Activated CD8-positive, alpha-beta T cell treated with anti-CD3 and anti-CD28 coated beads, Interleukin-2, amount 10 ng/mL, durations not matched to agents 7 days and 5 days (primary cell): ENCODE results near the gene ZNF582. TPM values are rescaled to one million over a fixed set of nuclear protein-coding genes. Genes with fewer than 3 reads are reported as not detected.

Source experiments
- ATAC-seq: fragments of 150-1000 bp; cut with Tn5 transposase; one replicate; pipeline ENCODE4 v1.10.0; 2021; ENCODE audit warnings: moderate library complexity
- CTCF ChIA-PET: fragments of 350-600 bp; sonication (Branson Sonifier 250); formaldehyde crosslinking; loops from one replicate; lab custom pipeline; 2021; ENCODE audit warnings: antibody characterized with exemption; lab: Charles Lee
- POLR2A ChIA-PET: fragments of 350-600 bp; sonication (Branson Sonifier 250); formaldehyde crosslinking; loops from one replicate; lab custom pipeline; 2021; ENCODE audit warnings: antibody characterized with exemption; lab: Charles Lee
- DNase-seq: peaks from one replicate; pipeline ENCODE4 v3.0.0-alpha.2; 2020
- H3K27ac Mint-ChIP-seq: one replicate; pipeline ENCODE4 v1.8.0; 2021; ENCODE audit warnings: mild to moderate bottlenecking, mixed read lengths
- H3K27me3 Mint-ChIP-seq: one replicate; pipeline ENCODE4 v1.8.0; 2021; ENCODE audit warnings: low read depth, mixed read lengths
- H3K36me3 Mint-ChIP-seq: one replicate; pipeline ENCODE4 v1.8.0; 2021; ENCODE audit warnings: low read depth, mixed read lengths
- H3K4me1 Mint-ChIP-seq: one replicate; pipeline ENCODE4 v1.8.0; 2021; ENCODE audit warnings: low read depth, mixed read lengths
- H3K4me3 Mint-ChIP-seq: one replicate; pipeline ENCODE4 v1.8.0; 2021; ENCODE audit warnings: mild to moderate bottlenecking, mixed read lengths
- H3K9me3 Mint-ChIP-seq: one replicate; pipeline ENCODE4 v1.8.0; 2022; ENCODE audit warnings: mixed read lengths; ENCODE audit not compliant: insufficient read depth
- total RNA-seq, 2 experiments: library from RNA; stranded (reverse); gene quantifications; one replicate each; pipeline ENCODE4 v1.2.3, GENCODE V29; 2021

The ZNF582 gene
- total RNA-seq, 2 experiments from 2014 or later: 2.8 to 3.3 TPM

DNA sequence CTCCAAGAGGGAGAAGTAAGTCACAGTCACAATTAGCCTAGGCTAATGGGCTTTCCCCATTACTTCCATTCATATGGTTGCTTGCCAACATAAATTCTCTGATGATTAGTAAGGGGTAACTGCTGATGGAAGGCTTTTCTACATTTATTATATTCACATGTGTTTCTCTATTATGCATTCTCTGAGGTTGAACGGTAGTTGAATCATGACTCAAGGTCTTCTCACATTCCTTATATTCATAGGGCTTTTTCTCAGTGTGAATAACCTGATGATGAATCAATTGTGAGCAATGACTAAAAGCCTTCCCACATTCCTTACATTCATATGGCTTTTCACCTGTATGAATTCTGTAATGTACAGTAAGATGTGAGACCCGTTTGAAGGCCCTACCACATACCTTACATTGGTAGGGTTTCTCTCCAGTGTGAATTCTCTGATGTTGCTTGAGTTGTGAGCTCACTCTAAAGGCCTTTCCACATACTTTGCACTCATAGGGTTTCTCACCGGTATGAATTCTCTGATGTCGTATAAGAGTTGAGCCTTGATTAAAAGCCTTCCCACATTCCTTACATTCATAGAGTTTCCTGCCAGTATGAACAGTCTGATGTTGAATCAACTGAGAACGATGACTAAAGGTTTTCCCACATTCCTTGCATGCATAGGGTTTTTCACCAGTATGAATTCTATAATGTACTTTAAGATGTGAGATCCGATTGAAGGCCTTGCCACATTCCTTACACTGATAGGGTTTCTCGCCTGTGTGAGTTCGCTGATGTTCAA lies 9.3 kb downstream of the ZNF582 start:
- H3K27me3 Mint-ChIP-seq: no peaks in the 10 kb centered on the region
- CTCF ChIA-PET: no interaction called here
- H3K9me3 Mint-ChIP-seq: peaks cover 64% of the 10 kb centered on the region
- DNase-seq (no peak), ATAC-seq (no peak)
- H3K4me3 Mint-ChIP-seq: no peak overlapping the region
- peaks cover 46% of the 10 kb centered on the region for H3K36me3 Mint-ChIP-seq
- H3K4me1 Mint-ChIP-seq: peaks cover 6% of the 10 kb centered on the region
- POLR2A ChIA-PET: no interaction called here
- no peak overlapping the region for H3K27ac Mint-ChIP-seq

GRCh38 chr19:56377105-56377924 lies 16.0 kb downstream of the ZNF582 start:
- Mint-ChIP-seq H3K27ac (no peak overlapping the region), H3K4me3 (no peak overlapping the region), H3K4me1 (peaks cover 6% of the 10 kb centered on the region), H3K9me3 (peaks cover 55% of the 10 kb centered on the region), H3K36me3 (peaks cover 76% of the 10 kb centered on the region), H3K27me3 (no peaks in the 10 kb centered on the region)
- POLR2A ChIA-PET: no interaction called here
- DNase-seq: no peak
- ATAC-seq: no peak
- CTCF ChIA-PET: no interaction called here

- ATAC-seq (no peak), DNase-seq (no peak)
- Mint-ChIP-seq H3K4me1 (peaks cover 24% of the 10 kb centered on the region), H3K4me3 (no peak overlapping the region), H3K9me3 (peaks cover 53% of the 10 kb centered on the region), H3K36me3 (peaks cover 93% of the 10 kb centered on the region), H3K27ac (no peak overlapping the region), H3K27me3 (no peaks in the 10 kb centered on the region)
- POLR2A ChIA-PET: no interaction called here
- CTCF ChIA-PET: interaction anchor here (1.4 to 1.5 kb wide), 2 partner anchors 21 to 24 kb away, joined by 3 to 5 read pairs; partner anchors contain the start of gene ZNF582
Observed at GRCh38 chr19:56372281-56372680, 21.1 kb downstream of the ZNF582 start.

DNA sequence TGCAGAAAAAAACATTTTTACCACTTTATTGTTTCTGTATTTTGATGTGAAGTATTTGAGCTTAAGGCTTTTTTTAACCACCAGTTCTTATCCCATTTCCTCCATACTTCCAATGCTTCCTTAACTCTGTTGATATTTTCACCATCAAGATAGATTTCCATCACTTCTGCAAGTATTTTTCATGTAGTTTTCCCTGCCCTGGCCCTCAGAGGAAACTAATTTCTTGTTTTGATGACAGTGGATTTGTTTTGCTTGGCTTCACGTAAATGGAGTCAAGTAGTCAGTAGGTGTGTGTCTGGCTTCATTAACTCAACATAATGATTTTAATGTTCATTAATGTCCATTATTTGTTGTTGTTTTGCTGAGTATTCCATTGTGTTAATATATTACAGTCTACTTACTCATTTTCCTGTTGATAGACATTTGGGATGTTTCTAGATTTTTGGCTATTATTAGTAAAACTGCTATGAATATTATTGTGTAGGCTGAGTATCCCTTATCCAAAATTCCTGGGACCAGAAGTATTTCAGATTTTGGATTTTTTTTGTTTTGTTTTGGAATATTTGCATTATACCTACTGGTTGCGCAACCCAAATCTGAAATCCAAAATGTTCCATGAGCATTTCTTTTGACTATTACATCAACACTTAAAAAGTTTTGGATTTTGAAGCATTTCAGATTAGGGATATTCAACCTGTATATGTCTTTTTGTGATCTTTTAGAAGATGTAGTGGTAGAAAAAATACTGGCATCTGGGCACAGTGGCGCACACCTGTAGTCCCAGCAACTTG lies 23.3 kb downstream of the ZNF582 start:
- Mint-ChIP-seq H3K36me3 (peaks cover 71% of the 10 kb centered on the region), H3K9me3 (peaks cover 55% of the 10 kb centered on the region), H3K27ac (no peak overlapping the region), H3K4me3 (peak overlapping the region; percentile 47), H3K27me3 (no peaks in the 10 kb centered on the region), H3K4me1 (peaks cover 24% of the 10 kb centered on the region)
- ATAC-seq (no peak), DNase-seq (no peak)
- POLR2A ChIA-PET: no interaction called here
- CTCF ChIA-PET: interaction anchor here (2.8 kb wide), 1 partner anchor 23 kb away, joined by 9 read pairs; the partner anchor contains the start of gene ZNF582

DNA sequence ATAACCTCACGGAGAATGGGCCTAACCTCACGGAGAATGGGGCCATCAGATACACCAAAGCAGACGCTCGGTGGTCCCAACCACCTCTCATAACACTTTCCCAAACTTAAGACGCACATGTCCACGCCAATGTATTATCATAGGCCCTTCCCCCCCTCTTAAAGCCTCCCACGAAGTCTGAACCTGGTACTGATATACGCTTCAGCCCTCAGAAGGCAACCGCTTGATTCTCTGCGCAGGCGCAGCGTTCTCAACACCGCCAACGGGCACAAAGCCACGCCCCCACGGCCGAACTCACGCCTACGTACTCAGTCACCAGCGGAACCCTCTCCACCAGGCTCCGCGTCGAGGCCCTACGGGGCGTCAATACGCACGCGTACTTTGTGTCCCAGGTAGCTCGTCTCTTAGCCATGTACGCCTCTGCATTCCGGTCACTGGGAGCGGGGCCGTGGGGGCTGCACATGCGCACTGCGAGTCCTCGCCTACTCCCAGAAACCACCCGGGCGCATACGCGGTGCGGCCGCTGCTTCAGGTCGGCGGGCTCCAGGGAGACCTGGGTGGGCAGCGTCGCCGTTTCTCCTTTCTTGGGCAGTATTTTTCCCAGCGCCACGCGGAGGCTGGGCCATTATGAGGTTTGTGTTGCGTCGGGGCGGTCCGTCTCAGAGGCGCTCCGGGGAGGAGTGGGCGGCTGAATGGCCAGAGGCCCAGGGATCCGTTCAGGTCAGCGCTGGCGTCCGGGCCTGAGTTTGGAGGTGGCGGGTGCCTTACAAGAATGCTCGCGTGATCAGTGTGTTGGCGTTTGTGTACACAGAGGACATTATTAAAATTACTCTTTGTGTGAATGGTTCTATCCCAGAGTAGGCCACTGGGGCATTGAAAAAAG lies 25.3 kb downstream of the ZNF582 start:
- H3K4me3 Mint-ChIP-seq: peak overlapping the region; percentile 91
- ChIA-PET CTCF (interaction anchor here (1.0 to 2.8 kb wide), 5 partner anchors 20 to 114 kb away, joined by 3 to 12 read pairs (median 5); partner anchors contain the start of gene ZNF582), POLR2A (interaction anchor here (0.5 kb wide), 1 partner anchor 1330 kb away, joined by 3 read pairs; the partner anchor contains the start of gene GP6)
- DNase-seq (peak; percentile 91), ATAC-seq (peak; percentile 99)
- H3K27ac Mint-ChIP-seq: peak overlapping the region; percentile 89
- peaks cover 24% of the 10 kb centered on the region for H3K4me1 Mint-ChIP-seq
- peaks cover 51% of the 10 kb centered on the region for H3K36me3 Mint-ChIP-seq
- H3K27me3 Mint-ChIP-seq: no peaks in the 10 kb centered on the region
- peaks cover 40% of the 10 kb centered on the region for H3K9me3 Mint-ChIP-seq

DNA sequence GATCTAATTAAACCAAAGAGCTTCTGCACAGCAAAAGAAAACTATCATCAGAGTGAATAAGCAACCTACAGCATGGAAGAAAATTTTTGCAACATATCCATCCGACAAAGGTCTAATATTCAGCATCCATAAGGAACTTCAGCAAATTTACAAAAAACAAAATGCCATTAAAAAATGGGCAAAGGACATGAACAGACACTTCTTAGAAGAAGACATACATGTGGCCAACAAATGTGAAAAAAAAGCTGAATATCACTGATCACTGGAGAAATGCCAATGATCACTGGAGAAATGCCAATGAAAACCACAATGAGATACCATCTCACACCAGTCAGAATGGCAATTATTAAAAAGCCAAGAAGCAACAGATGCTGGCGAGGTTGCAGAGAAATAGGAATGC lies 32.5 kb downstream of the ZNF582 start:
- Mint-ChIP-seq H3K4me1 (no peaks in the 10 kb centered on the region), H3K4me3 (no peak overlapping the region), H3K36me3 (peaks cover 5% of the 10 kb centered on the region), H3K27me3 (no peaks in the 10 kb centered on the region), H3K27ac (no peak overlapping the region), H3K9me3 (peaks cover 24% of the 10 kb centered on the region)
- no peak for ATAC-seq
- POLR2A ChIA-PET: no interaction called here
- CTCF ChIA-PET: interaction anchor here (1.9 kb wide), 1 partner anchor 12 kb away, joined by 8 read pairs; no protein-coding TSS in a partner anchor
- DNase-seq: no peak

GRCh38 chr19:56356944-56357343 lies 36.4 kb downstream of the ZNF582 start:
- ATAC-seq: no peak
- Mint-ChIP-seq H3K4me3 (no peak overlapping the region), H3K4me1 (no peaks in the 10 kb centered on the region), H3K27ac (no peak overlapping the region), H3K9me3 (peaks cover 16% of the 10 kb centered on the region), H3K27me3 (no peaks in the 10 kb centered on the region), H3K36me3 (peaks cover 5% of the 10 kb centered on the region)
- ChIA-PET CTCF (no interaction called here), POLR2A (no interaction called here)
- no peak for DNase-seq

DNA sequence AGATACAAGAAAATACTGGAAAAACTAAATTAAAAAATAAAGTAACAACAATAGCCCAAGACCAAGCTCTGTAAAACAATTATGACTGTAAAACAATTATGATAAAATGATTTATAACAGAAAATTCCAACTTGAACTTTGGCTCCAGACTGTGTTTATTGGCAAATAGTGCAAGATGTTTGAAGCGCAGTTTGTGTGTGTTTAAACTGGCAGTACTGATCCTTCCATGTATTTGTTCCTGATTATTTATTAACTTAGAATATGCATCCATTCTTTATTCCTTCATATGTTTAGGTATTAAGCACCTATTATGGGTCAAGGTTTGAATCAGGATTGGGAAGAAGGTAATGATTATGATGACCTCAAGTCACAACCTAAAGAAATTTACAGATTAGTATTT lies 37.8 kb downstream of the ZNF582 start:
- CTCF ChIA-PET: no interaction called here
- no peaks in the 10 kb centered on the region for H3K4me1 Mint-ChIP-seq
- POLR2A ChIA-PET: no interaction called here
- H3K4me3 Mint-ChIP-seq: no peak overlapping the region
- DNase-seq (no peak), ATAC-seq (no peak)
- H3K36me3 Mint-ChIP-seq: peaks cover 5% of the 10 kb centered on the region
- no peak overlapping the region for H3K27ac Mint-ChIP-seq
- peaks cover 16% of the 10 kb centered on the region for H3K9me3 Mint-ChIP-seq
- no peaks in the 10 kb centered on the region for H3K27me3 Mint-ChIP-seq

- Mint-ChIP-seq H3K4me3 (no peak overlapping the region), H3K4me1 (no peaks in the 10 kb centered on the region)
- CTCF ChIA-PET: no interaction called here
Observed at GRCh38 chr19:56351208-56351607, 42.1 kb downstream of the ZNF582 start.

GRCh38 chr19:56350416-56351045 lies 42.8 kb downstream of the ZNF582 start:
- H3K9me3 Mint-ChIP-seq: no peaks in the 10 kb centered on the region
- H3K36me3 Mint-ChIP-seq: no peaks in the 10 kb centered on the region
- H3K27me3 Mint-ChIP-seq: no peaks in the 10 kb centered on the region
- ATAC-seq (no peak), DNase-seq (peak; percentile 70)
- ChIA-PET POLR2A (no interaction called here), CTCF (interaction anchor here (3.5 kb wide), 1 partner anchor 97 kb away, joined by 19 read pairs; no protein-coding TSS in a partner anchor)
- H3K4me1 Mint-ChIP-seq: no peaks in the 10 kb centered on the region
- no peak overlapping the region for H3K4me3 Mint-ChIP-seq
- H3K27ac Mint-ChIP-seq: no peak overlapping the region

More at GRCh38 chr19:56351208-56351607, 42.1 kb downstream of the ZNF582 start:
- POLR2A ChIA-PET: no interaction called here
- no peaks in the 10 kb centered on the region for H3K9me3 Mint-ChIP-seq
- DNase-seq: no peak
- ATAC-seq: no peak
- no peaks in the 10 kb centered on the region for H3K27me3 Mint-ChIP-seq
- H3K36me3 Mint-ChIP-seq: no peaks in the 10 kb centered on the region
- no peak overlapping the region for H3K27ac Mint-ChIP-seq
